GM21447 (cell line): Measurements from ENCODE around the gene ENHO.
A peak's percentile ranks its signal among the peaks of the same experiment; 100 is the strongest.

Source experiments
- ATAC-seq: cut with Tn5 transposase; IDR thresholded peaks from one replicate; pipeline ENCODE4 v1.9.1; 2021; ENCODE audit not compliant: unreplicated experiment

Gene ENHO

DNA sequence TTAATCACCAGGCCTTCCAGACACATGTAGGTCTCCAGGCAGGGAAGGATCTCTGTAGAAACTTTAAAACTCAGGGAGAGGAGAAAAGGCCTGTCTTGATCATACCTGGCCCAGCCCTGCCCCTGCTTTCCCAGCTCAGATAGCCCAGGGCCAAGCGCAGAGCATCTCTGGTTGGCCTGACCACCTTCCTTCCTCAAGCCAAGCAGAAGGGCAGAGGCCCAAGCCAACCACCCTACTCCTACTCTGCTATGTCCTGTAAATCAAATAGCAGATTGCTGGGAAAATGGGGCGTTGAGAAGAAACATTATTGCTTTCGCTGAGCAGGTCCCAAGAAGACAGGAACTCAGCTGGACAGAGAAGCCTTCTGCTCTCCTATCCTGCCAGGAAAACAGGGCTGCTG is 14.3 kb downstream of the ENHO start:
- no peak for ATAC-seq

DNA sequence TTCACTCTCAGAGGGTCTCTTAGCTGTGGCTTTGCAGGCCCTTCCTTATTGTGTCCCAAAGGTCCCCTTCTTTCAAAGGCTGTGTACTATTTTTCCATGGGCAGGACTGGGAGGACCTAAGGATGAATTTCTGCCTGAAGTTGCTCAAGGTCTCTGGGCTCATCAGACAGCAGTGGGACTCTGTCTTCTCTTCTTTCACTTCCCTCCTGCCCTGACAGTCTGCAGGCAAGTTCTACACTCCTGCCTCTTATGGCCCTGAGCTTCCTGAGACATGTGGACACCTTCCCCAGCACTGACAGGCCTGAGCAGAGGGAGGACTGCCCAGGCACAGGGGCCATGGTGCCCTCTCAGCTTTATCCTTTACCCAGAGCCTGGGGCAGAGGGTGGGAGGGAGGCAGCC is 14.8 kb downstream of the ENHO start:
- ATAC-seq: no peak

DNA sequence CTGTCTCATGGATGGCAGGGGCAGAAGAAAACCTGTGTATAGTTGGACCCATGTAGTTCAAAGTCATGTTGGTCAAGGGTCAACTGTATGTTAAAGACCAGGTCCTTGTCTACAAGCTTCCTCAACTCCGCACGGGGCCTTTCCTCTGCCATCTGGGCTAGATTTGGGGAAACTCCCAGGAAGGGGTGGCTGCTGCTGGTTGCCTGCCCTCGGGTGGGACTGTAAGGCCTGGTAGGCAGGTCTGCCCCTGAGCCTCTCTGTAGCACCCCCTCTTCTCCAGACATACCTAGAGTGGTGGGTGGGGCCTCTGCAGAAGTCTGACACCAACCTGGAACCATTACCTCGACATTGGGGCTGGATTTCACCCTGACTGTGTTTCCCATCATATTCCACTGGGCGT is 15.2 kb downstream of the ENHO start:
- no peak for ATAC-seq

DNA sequence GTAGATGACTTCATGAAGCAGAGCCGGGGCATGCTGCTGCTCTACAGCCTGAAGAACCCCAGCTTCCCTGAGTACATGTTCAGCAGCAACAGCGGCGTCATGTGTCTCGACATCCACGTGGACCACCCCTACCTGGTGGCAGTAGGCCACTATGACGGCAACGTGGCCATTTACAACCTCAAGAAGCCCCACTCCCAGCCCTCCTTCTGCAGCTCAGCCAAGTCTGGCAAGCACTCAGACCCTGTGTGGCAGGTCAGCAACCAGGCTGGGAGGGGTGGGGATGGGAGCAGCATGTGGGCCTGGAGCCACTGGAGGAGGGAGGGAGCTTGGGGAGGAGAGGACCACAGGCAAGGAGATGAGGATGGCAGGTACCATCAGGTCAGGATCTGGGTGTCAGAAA is 16.2 kb downstream of the ENHO start:
- ATAC-seq: no peak

DNA sequence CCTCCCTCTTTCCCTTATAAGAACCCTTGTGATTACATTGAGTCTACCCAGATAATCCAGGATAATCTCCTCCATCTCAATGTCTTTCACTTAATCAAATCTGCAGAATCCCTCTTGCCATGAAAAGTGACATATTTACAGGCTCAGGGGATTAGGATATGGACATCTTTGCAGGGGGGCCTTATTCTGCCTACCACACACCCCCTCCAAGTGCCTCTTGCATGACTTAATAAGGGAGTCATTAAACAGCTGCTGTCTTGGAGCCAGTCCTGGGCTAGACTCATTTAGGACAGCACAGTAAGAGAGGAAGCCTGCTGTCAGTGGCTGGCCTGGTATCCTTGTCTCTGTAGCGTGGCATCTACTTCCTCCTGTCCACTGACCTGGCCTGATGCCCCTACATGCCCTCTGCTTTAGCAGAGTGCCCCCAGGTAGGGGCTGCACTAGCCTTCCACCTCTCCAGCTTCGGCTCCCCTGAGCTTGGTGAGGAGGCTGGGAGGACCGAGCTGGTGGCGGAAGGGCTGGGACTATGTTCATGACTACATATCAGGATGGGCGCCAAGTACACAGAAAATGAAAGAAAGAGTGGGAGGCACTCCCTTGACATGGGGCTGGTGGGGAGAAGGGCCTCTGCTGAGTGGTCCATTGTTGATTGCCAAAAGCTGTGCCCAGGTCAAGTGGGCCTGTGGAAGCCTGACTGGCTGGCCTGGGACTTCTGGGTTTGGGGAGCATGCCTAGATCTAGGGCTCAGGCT is 17.2 kb downstream of the ENHO start:
- no peak for ATAC-seq

DNA sequence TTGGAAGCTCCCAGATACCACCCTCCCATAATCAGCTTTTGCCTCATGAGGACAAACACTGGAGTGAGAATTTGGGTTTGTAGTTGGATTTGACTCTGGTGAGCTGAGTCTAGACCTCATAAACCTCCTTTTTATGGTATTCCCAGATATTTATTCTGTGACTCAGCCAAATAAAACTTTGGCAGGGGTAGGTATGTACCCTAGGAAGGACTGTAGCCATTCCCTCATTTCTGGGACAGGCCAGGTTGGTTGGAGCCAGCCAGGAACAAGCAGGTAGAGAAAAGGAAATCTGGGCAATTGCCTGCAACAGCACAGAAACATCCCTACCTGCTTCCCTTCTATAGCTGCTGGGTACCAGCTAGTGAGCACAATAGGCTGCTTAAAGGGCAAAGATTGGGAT is 19.4 kb downstream of the ENHO start:
- no peak for ATAC-seq

DNA sequence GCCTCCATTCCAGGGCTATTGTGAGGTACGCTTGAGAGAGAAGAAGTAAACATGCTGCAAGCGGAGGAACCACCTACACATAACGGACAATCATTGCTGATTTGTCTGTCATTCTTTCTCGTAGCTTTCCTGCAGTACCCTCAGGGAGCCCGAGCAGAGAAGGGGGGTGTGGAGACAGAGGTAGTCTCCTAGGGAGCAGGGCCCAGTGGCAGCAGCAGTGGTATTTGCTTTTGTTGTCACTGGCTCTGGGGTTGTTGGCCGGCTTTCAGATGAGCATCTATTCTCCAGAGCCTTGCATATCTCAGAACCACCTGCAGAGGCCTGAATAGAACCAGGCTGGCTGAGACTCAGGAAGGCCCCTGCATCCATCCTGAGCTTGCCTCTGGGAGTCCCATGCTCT is 19.9 kb downstream of the ENHO start:
- ATAC-seq: no peak

DNA sequence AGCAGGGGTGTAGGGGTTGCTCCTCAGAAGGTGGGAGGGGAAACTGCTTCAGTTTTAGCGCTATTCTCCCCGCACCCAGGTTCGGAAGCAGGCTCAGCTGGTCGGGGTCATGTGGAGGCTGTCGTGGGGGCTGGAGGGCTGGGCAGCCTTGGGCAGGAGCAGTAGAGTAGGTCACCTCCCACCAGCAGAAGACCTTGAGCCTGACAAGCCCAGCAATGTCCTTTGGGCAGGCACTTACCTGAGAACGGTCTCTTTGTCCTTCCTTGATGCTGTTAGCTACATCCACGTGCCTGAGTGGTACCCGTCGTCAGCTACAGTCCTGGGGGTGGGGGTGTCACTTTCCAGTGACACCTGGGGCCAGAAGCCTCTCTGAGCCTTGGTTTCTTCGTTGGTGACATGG is 20.3 kb downstream of the ENHO start:
- no peak for ATAC-seq

DNA sequence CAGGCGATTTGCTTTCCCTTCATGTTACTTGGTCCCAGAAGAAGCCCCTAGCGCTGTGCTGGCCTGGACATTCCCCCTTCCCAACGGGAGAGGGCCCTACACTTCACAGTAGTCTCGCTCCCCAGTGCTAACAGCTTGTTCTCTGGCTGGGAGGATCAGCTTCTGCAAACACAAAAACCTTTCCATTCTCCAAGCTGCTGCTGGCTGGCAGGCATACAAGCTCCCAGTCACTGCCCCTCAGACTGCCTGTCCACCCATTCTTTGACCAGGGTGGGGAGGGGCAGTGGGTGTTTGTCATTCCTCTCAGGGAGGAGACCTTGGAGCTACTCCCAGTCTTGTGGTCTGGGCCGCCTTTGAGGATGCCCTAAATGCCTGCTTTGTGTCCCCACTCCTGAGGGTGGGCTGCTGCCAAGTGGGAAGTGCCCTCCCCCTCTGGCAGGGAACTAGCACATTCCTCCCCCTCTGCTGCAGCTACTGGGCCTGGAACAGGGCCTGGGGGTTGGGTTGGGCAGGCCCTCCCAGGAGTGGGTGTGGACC is 20.8 kb downstream of the ENHO start:
- ATAC-seq: no peak

DNA sequence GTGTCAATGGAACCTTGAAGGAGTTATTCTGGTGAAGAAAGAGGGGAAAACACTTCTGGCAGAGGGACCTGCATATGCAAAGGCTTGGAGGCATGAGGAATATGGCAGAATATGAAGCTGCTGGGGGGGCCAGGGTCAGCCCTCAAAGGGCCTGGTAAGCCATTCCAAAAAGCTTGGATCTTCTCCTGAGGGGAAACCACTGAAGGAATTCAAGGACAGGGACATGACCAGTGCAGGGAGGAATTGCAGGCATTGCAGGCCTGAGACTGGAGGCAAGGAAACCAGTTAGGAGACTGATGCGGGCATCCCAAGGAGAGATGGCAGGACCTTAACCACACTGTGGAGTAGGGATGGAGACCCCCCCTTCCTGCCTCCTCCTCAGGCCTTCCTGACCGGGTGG is 21.4 kb downstream of the ENHO start:
- ATAC-seq: no peak

DNA sequence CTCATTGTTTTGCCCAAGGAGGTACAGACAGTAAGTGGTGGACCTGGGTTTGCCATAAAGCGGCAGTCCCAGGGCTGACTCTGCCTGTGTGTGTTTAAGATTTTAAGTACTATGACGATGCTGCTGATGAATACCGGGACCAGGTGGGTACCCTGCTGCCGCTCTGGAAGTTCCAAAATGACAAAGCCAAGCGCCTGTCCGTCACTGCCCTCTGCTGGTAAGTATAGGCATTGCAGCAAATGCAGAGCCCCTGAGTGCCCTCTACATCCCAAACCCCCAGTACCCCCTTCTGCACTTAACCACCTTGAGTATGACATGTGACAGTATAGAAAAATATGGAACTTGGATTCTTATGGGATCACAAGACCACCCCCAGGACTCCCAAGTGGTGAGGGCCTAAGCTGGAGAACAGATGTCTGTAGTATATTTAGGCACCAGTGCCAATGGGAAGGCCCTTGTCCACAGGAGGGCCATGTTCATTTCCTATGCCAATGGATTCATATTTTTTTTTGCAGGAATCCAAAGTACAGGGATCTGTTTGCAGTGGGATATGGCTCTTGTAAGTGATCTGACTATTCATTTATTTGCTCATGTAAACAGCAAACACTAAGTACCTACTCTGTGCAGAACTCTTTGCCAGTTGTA is 22.0 kb downstream of the ENHO start:
- peak; percentile 55 for ATAC-seq

DNA sequence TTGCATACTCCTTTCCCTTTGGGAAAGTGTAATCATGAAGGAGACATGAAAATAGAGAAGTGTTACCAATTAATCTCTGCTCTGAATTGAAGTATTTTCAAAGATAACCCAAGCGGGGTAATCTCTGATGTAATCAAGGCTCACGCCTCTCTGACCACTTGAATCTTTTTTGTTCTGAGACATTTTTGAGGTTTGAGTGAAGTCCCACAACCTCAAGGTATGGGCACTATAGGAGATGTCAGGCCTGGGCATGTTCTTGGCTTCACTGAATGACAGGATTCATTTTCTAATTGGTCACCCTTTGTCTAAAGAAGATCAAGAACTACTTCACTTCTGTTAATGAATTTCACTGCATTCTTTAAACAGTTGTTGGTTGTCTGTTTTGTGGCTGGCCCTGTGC is 23.7 kb downstream of the ENHO start:
- ATAC-seq: no peak

DNA sequence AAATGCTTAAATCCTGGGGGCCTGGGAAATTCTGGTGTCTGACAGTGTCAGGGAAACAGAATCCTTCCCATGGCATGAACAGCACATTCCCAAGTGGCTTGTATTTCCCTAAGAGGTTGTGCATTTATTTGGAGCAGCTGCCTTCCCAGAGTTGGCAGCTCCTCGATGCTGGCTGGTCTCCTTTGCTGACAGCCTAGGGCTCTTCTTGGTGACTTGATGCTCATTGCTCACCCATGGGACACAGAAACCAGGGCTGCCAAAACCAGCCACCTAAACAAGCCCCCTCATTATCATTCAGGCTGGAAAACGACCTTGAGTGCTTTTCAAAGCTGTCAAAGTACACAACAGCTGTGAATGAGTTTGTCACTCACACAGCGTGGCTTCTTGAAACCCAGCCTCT is 24.2 kb downstream of the ENHO start:
- ATAC-seq: no peak

DNA sequence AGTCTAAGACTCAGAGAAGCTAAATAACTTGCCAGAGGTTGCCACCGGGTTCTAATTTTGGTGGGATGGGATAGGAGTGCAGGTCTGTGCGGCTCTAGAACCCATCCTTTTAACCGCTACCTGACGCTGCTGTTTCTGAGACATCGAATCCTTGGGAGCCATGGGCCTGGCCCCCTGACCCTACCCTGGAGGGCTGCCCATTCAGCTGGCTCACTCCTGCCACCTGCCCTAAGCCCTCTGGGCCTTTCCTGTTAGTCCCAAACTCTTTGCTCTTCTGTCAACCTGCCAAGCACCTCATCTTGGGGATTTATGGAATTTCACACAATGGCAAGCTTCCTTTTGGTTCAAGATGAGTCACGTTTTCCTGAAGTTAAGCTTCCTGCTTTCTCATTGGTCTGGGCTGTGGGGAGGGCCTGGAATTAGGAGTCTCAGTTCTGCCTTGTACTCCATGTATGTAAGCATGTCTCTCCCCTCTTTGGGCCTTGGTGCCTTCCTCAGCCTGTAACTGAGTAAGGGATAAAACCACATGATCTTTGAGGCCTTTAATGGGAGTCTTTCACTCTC is 26.6 kb downstream of the ENHO start:
- no peak for ATAC-seq

DNA sequence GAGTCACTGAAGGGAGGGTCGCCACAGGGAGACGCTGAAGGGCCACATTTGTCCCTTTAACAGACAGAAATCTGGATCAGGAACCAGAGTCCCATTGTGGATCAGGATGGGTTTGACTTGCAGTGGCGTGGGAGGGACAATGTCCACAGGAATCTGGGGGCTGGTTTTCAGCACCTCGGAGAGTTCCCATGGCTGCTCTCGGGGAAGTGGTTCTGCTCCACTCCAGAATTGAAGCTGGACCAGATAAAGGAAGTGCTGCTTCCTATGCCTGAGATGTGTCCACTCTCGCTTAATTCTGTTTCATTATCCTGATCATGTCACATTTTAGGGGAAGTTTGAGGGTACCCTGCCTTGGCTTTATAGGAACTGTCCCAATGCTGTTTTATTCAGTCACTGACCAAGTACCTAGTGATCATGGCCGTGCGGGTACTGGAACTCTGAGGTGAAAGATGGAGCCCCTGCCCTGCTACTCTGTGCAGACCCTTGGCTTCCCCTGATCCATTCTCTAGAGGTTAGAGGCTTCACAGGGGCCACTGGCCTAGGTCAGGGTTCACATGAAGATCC is 28.7 kb downstream of the ENHO start:
- no peak for ATAC-seq

DNA sequence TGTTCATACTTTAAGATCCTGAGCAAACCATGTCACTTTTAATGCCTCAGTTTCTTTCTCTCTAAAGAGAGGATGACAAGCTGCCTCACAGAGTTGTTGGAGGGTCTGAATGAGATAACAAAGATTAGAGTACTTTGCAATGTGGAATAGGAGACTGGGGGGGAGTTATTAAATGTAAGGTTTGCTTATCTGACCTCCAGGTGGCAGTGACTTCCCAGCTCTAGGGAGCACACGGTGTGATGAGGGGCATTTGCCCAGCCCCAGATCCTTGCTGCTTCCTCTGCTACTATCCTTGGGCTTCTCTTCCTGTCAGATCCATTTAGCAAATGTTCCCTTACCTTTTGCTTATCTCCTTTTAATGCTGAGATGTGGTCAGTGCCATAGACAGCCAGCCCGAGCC is 30.7 kb downstream of the ENHO start:
- ATAC-seq: no peak

DNA sequence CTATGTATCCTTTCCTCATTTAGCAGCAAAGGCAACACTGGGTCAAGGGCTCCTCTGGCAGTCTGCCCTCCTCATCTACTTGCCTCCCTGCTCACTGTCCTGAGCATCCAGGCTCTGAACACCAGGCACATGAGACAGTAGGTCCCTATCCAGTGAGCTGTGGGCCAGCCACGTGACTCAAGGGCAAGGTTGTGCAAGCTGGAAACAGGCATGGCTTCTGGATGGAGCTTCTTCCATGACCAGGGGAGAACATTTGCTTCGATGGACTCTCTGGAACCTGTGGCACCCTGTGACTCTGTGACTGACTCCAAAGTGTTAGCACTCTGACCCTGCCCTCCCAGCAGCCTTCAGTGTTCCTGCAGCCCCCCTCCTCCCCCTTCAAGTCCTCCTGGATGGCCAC is 31.2 kb downstream of the ENHO start:
- no peak for ATAC-seq

DNA sequence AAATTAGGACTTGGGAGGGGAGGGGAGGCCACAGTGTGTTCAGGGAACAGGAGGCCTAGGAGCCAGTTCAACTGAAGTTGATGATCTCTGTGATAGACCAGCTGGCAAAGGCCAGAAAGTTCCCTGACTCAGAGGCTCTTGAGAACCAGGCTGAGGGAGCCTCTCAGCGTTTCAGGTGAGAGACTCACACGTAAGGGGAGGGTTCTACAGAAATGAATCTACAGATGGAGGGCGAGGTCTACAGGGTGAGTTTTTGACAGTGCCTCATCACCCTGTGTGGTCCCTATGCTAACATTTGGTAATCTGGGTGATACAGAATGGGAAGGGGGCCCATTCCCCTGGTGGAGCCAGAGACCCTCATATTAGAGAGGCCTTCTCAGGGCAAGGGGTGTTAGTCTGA is 32.0 kb downstream of the ENHO start:
- no peak for ATAC-seq

DNA sequence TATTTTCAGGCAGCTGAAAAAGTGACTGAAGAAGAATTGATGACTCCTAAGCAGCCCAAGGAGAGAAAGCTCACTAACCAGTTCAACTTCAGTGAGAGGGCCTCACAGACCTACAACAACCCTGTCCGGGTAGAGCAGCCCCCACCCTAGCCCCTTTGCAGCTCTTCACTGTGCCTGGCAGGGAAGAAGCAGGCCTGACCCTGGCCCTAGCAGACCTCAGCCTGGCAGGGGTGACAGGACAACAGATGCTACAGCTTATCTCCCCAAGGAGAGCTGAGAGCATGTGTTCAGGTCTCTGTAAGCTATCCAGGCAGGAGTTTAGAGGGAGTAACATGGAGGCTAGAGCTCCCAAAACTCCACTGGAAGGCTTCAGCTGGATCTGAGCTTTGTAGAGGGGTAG is 32.4 kb downstream of the ENHO start:
- no peak for ATAC-seq

DNA sequence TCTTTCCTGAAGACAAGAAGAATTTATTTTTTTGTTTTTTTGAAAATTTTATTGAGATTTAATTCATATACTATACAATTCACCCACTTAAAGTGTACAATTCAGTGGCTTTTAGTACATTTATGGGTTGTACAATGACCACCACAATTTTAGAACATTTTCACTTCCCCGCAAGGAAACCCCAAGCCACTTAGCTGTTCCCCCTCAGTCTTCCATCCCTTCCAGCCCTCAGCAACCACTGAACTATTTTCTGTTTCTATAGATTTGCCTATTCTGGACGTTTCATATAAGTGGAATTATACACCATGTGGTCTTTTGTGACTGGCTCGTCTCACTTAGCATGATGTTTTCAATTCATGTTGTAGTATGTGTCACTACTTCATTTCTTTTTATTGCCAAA is 36.2 kb downstream of the ENHO start:
- ATAC-seq: no peak

DNA sequence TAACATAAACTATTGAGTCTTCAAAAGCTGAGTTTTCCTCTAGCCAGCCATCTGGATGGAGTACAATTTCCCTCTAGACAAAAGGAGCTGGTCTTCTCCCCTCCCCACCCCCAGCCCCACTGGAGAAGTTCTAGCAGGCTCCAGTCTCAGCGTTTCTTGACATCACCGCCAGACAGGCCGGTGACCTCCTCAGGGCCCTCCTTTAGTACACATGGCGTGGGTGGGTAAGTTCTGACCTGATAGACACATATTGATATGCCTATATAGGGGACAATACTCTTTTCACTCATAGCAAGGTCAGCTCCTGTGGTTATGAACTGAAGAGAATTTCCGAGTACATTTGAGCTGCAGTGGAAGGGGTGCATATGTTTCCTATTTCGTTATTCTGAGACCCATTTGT is 37.0 kb downstream of the ENHO start:
- no peak for ATAC-seq

DNA sequence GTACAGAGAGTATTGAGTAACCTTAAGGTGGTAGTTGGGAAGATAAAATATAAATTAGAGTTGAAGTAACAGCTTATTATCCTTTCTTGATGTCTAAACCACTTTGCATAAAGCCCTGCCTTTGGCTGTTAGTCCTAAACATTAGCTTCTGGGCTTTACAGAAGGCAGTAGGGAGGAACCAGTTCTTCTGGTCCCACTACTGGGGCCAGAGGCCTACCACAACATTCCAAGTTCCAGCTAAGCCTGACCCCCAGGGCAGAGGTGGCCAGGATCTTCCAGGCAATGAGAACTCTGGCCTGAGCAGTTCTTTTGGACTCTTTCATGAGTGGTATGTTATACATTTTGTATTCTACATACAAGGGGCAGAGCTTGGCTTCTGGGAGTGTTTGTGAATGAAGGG is 38.1 kb downstream of the ENHO start:
- ATAC-seq: no peak
